Effector memory CD8-positive, alpha-beta T cell (primary cell): ENCODE data around the gene SERPIND1.
A peak's percentile ranks its signal among the peaks of the same experiment; 100 is the strongest.

Experiments
- ATAC-seq: fragments of 150-1000 bp; cut with Tn5 transposase; replicated peaks from 2 replicates; pipeline ENCODE4 v1.10.0; 2021; ENCODE audit warnings: mild to moderate bottlenecking, moderate library complexity
- DNase-seq, 3 experiments: peaks; one replicate each; pipeline ENCODE4 v3.0.0; 2021
- H3K27ac Mint-ChIP-seq, 2 donors: one replicate each; pipeline ENCODE4 v1.8.0; 2022; ENCODE audit warnings: mild to moderate bottlenecking in 2 of 2, mixed read lengths in 2 of 2, moderate library complexity in 2 of 2
- H3K27me3 Mint-ChIP-seq, 2 donors: one replicate each; pipeline ENCODE4 v1.8.0; 2022; ENCODE audit warnings: mixed read lengths in 2 of 2
- H3K36me3 Mint-ChIP-seq: one replicate; pipeline ENCODE4 v1.8.0; 2022; ENCODE audit warnings: mild to moderate bottlenecking, moderate library complexity, mixed read lengths; ENCODE audit not compliant: insufficient read depth
- H3K4me1 Mint-ChIP-seq, 2 donors: one replicate each; pipeline ENCODE4 v1.8.0; 2022; ENCODE audit warnings: low read depth in 2 of 2, mixed read lengths in 2 of 2
- H3K4me3 Mint-ChIP-seq, 2 donors: one replicate each; pipeline ENCODE4 v1.8.0; 2022; ENCODE audit warnings: mild to moderate bottlenecking in 2 of 2, mixed read lengths in 2 of 2, moderate library complexity in 2 of 2
- H3K9me3 Mint-ChIP-seq, 2 donors: one replicate each; pipeline ENCODE4 v1.8.0; 2022; ENCODE audit warnings: mixed read lengths in 2 of 2

Gene SERPIND1

GRCh38 chr22:20774882-20775281 is 969 bp downstream of the SERPIND1 start:
- no peaks in the 10 kb centered on the region for H3K9me3 Mint-ChIP-seq
- H3K4me3 Mint-ChIP-seq: no peak overlapping the region
- H3K4me1 Mint-ChIP-seq: peaks cover 0 to 4% of the 10 kb centered on the region in 2 donors
- ATAC-seq: no peak
- DNase-seq: no peak
- no peaks in the 10 kb centered on the region for H3K27me3 Mint-ChIP-seq
- H3K27ac Mint-ChIP-seq: no peak overlapping the region
- H3K36me3 Mint-ChIP-seq: peaks cover 35% of the 10 kb centered on the region

DNA sequence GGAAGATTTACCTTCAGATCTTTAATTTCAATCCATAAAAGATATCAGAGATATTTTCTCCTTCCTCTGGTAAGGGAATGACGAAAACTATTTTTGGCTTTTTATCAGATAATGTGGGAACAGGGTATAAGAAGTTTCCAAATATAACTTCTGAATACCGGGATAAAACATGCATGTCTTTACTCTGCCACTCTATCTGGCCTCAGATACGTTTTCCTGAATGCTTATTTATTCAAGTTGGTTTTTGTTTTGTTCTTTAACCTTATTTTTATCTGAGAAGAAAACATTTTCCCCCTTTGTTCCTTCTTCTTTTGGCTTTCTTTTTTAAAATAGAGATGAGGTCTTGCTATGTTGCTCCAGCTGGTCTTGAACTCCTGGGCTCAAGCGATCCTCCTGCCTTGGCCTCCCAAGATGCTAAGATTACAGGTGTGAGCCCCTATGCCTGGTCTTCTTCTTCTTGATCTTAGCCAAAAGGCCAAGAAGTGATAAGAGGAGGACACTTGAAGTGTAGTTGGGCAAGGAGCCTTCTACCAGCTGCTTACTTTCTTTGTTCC is 1.5 kb downstream of the SERPIND1 start:
- H3K4me1 Mint-ChIP-seq: peaks cover 0 to 4% of the 10 kb centered on the region in 2 donors
- no peak for ATAC-seq
- no peak for DNase-seq
- no peak overlapping the region for H3K4me3 Mint-ChIP-seq
- H3K27me3 Mint-ChIP-seq: no peaks in the 10 kb centered on the region
- no peaks in the 10 kb centered on the region for H3K9me3 Mint-ChIP-seq
- peaks cover 36% of the 10 kb centered on the region for H3K36me3 Mint-ChIP-seq
- H3K27ac Mint-ChIP-seq: peak overlapping the region in 1 of 2 donors; percentile 52

DNA sequence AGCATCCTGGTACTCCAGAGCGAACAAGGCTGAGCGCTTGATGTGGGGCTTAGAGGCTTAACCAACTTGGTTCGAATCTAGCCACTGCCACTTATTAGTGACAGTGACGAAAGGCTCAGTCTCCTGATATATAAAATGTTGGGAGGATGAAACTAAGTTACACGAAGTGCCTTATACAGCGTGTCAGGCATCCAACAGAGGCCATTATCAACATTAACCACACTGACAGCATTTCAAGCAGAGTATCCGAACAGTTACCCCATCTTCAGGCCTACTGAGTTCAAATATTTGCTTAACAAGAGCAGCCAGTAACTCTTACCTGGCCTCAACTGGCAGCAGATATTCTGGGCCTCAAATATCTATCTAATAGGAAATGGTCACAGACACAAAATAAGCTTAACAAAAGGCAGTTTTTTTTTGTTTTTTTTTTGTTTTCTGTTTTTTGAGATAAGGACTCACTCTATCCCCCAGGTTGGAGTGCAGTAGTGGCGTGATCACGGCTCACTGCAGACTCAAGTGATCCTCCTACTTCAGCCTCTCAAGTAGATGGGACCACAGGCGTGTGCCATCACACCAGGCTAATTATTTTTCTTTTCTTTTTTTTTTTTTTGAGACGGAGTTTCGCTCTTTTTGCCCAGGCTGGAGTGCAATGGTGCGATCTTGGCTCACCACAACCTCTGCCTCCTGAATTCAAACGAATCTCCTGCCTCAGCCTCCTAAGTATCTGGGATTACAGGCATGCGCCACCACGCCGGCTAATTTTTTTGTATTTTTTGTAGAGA is 2.9 kb downstream of the SERPIND1 start:
- ATAC-seq (no peak), DNase-seq (no peak)
- H3K9me3 Mint-ChIP-seq: no peaks in the 10 kb centered on the region
- H3K27me3 Mint-ChIP-seq: no peaks in the 10 kb centered on the region
- H3K36me3 Mint-ChIP-seq: peaks cover 36% of the 10 kb centered on the region
- no peak overlapping the region for H3K4me3 Mint-ChIP-seq
- no peak overlapping the region for H3K27ac Mint-ChIP-seq
- peaks cover 0 to 6% of the 10 kb centered on the region in 2 donors for H3K4me1 Mint-ChIP-seq

- ATAC-seq: no peak
- DNase-seq: no peak
- Mint-ChIP-seq H3K36me3 (peaks cover 30% of the 10 kb centered on the region), H3K9me3 (no peaks in the 10 kb centered on the region), H3K27ac (no peak overlapping the region), H3K4me1 (peaks cover 0 to 6% of the 10 kb centered on the region in 2 donors), H3K27me3 (no peaks in the 10 kb centered on the region), H3K4me3 (no peak overlapping the region)
Observed at GRCh38 chr22:20777420-20778177, 3.7 kb downstream of the SERPIND1 start.

DNA sequence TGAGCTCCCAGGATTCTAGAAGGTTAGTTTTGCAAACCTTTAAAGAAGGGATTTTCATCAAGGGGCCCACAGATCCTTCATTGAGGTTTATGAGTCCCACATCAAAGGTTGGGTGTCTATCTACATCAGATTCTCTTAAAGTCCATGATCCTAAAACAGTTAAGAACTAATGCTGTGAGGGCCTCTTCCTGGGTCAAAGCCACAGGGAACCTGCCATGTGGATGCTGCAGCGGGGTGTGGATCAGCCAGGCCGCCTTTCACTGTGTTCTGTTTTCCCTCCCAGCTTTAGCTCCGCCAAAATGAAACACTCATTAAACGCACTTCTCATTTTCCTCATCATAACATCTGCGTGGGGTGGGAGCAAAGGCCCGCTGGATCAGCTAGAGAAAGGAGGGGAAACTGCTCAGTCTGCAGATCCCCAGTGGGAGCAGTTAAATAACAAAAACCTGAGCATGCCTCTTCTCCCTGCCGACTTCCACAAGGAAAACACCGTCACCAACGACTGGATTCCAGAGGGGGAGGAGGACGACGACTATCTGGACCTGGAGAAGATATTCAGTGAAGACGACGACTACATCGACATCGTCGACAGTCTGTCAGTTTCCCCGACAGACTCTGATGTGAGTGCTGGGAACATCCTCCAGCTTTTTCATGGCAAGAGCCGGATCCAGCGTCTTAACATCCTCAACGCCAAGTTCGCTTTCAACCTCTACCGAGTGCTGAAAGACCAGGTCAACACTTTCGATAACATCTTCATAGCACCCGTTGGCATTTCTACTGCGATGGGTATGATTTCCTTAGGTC is 5.3 kb downstream of the SERPIND1 start:
- DNase-seq (no peak), ATAC-seq (no peak)
- Mint-ChIP-seq H3K27ac (no peak overlapping the region), H3K4me3 (no peak overlapping the region), H3K9me3 (no peaks in the 10 kb centered on the region), H3K4me1 (peaks cover 0 to 9% of the 10 kb centered on the region in 2 donors), H3K36me3 (peaks cover 34% of the 10 kb centered on the region), H3K27me3 (no peaks in the 10 kb centered on the region)

- no peak for ATAC-seq
- H3K27ac Mint-ChIP-seq: no peak overlapping the region
- H3K36me3 Mint-ChIP-seq: peaks cover 34% of the 10 kb centered on the region
- H3K27me3 Mint-ChIP-seq: no peaks in the 10 kb centered on the region
- no peak overlapping the region for H3K4me3 Mint-ChIP-seq
- no peaks in the 10 kb centered on the region for H3K9me3 Mint-ChIP-seq
- no peak for DNase-seq
- H3K4me1 Mint-ChIP-seq: peaks cover 0 to 9% of the 10 kb centered on the region in 2 donors
Observed at GRCh38 chr22:20779818-20780158, 5.9 kb downstream of the SERPIND1 start.

DNA sequence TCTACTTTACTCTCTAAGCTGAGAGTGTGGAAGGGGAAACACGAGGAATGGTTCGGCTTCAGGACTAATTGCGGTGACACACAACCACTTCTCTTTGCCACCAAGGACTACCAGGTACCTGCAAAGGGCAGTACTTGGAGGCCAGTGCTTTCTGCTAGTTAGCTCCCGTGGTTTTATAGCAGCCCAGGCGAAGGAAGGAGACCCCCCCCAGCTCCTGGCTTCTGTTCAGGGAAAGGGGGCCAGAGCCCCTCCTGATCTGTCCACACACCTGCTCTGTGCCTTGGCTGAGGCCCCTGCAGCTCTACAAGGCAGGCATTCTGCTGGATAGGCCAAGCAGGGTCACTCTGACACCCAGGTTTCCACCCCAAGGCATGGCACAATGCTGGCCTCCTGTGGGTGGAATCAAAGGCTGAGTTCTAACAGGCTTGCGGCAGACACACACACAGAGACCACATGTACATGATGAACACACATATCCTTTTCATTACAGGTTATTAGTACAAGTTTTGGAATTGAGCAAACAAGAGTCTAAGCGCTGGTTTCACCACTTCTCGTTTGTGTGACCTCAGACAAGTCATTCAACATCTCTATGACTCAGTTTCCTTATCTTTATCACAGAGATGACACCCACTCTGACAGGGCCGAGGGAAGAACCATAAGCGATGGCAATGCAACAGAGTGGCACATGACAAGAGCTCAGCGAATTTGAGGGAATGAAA is 7.5 kb downstream of the SERPIND1 start:
- Mint-ChIP-seq H3K27ac (no peak overlapping the region), H3K9me3 (no peaks in the 10 kb centered on the region), H3K4me3 (no peak overlapping the region), H3K4me1 (peaks cover 0 to 9% of the 10 kb centered on the region in 2 donors), H3K27me3 (no peaks in the 10 kb centered on the region), H3K36me3 (peaks cover 37% of the 10 kb centered on the region)
- no peak for DNase-seq
- ATAC-seq: no peak

GRCh38 chr22:20782083-20782482 is 8.2 kb downstream of the SERPIND1 start:
- no peak for DNase-seq
- H3K27me3 Mint-ChIP-seq: no peaks in the 10 kb centered on the region
- peaks cover 35% of the 10 kb centered on the region for H3K36me3 Mint-ChIP-seq
- no peaks in the 10 kb centered on the region for H3K9me3 Mint-ChIP-seq
- no peak for ATAC-seq
- H3K27ac Mint-ChIP-seq: peak overlapping the region in 1 of 2 donors; percentile 38
- no peak overlapping the region for H3K4me3 Mint-ChIP-seq
- peaks cover 0 to 9% of the 10 kb centered on the region in 2 donors for H3K4me1 Mint-ChIP-seq

GRCh38 chr22:20782596-20783299 is 8.8 kb downstream of the SERPIND1 start:
- Mint-ChIP-seq H3K27me3 (no peaks in the 10 kb centered on the region), H3K27ac (peak overlapping the region; percentile 38 to 83), H3K36me3 (peaks cover 28% of the 10 kb centered on the region), H3K4me1 (peaks cover 0 to 9% of the 10 kb centered on the region in 2 donors), H3K4me3 (no peak overlapping the region), H3K9me3 (no peaks in the 10 kb centered on the region)
- DNase-seq (no peak), ATAC-seq (no peak)

DNA sequence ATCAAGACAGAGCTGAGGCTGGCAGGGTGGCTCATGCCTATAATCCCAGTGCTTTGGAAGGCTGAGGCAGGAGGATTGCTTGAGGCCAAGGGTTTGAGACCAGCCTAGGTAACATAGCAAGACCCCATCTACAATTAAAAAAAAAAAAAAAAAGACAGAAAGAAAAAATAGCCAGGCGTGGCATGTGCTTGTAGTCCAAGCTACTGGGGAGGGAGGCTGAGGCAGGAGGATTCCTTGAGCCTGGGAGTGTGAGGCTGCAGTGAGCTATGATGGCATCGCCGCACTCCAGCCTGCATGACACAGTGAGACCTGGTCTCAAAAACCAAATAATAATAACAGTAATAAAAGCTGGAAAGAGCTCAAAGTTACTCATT is 9.4 kb downstream of the SERPIND1 start:
- DNase-seq (no peak), ATAC-seq (no peak)
- H3K4me1 Mint-ChIP-seq: peaks cover 0 to 9% of the 10 kb centered on the region in 2 donors
- peaks cover 23% of the 10 kb centered on the region for H3K36me3 Mint-ChIP-seq
- no peaks in the 10 kb centered on the region for H3K9me3 Mint-ChIP-seq
- H3K4me3 Mint-ChIP-seq: no peak overlapping the region
- H3K27me3 Mint-ChIP-seq: no peaks in the 10 kb centered on the region
- peak overlapping the region in 1 of 2 donors; percentile 83 for H3K27ac Mint-ChIP-seq

GRCh38 chr22:20783844-20784723 is 10.2 kb downstream of the SERPIND1 start:
- no peak overlapping the region for H3K27ac Mint-ChIP-seq
- H3K36me3 Mint-ChIP-seq: peaks cover 17% of the 10 kb centered on the region
- ATAC-seq (peak; percentile 73), DNase-seq (peak; percentile 30 to 45 (median 32))
- H3K9me3 Mint-ChIP-seq: no peaks in the 10 kb centered on the region
- no peaks in the 10 kb centered on the region for H3K27me3 Mint-ChIP-seq
- H3K4me1 Mint-ChIP-seq: peaks cover 0 to 5% of the 10 kb centered on the region in 2 donors
- no peak overlapping the region for H3K4me3 Mint-ChIP-seq

- H3K27me3 Mint-ChIP-seq: no peaks in the 10 kb centered on the region
- peaks cover 12% of the 10 kb centered on the region for H3K36me3 Mint-ChIP-seq
- DNase-seq (no peak), ATAC-seq (no peak)
- no peak overlapping the region for H3K4me3 Mint-ChIP-seq
- H3K9me3 Mint-ChIP-seq: no peaks in the 10 kb centered on the region
- no peak overlapping the region for H3K27ac Mint-ChIP-seq
- H3K4me1 Mint-ChIP-seq: peaks cover 0 to 5% of the 10 kb centered on the region in 2 donors
Observed at GRCh38 chr22:20785415-20785814, 11.5 kb downstream of the SERPIND1 start.
